RWPE2 (cell line): ENCODE measurements around the gene BTBD3.

ENCODE experiments used
- ATAC-seq: fragments of 200-7000 bp; cut with Tn5 transposase; 3 replicates; pipeline ENCODE4 v1.9.1; 2021; ENCODE audit warnings: low read depth
- DNase-seq: peaks from one replicate; pipeline ENCODE4 v3.0.0-alpha.2; 2020; ENCODE audit warnings: low spot score
- H3K27ac ChIP-seq: fragments of 450-650 bp; 2 replicates; pipeline ENCODE4 v1.5.1; 2017; ENCODE audit warnings: mild to moderate bottlenecking; ENCODE audit not compliant: poor library complexity, severe bottlenecking
- H3K27me3 ChIP-seq: fragments of 250-450 bp; sonication (Bioruptor Pico); 2 replicates; pipeline ENCODE4 v1.5.1; 2021; ENCODE audit warnings: mild to moderate bottlenecking, moderate library complexity; ENCODE audit not compliant: insufficient read depth, poor library complexity, severe bottlenecking
- H3K36me3 ChIP-seq: fragments of 250-450 bp; sonication (Bioruptor Pico); 2 replicates; pipeline ENCODE4 v1.5.1; 2020; ENCODE audit warnings: low read depth, mild to moderate bottlenecking, moderate library complexity
- H3K4me1 ChIP-seq: fragments of 250-450 bp; sonication (Bioruptor Pico); 2 replicates; pipeline ENCODE4 v1.5.1; 2021; ENCODE audit warnings: mild to moderate bottlenecking, moderate library complexity; ENCODE audit not compliant: insufficient read depth, poor library complexity, severe bottlenecking
- H3K4me3 ChIP-seq: fragments of 250-450 bp; sonication (Bioruptor Pico); 2 replicates; pipeline ENCODE4 v1.5.1; 2021; ENCODE audit warnings: mild to moderate bottlenecking, moderate library complexity; ENCODE audit not compliant: severe bottlenecking
- H3K9me3 ChIP-seq: fragments of 250-450 bp; sonication (Bioruptor Pico); 2 replicates; pipeline ENCODE4 v1.5.1; 2021; ENCODE audit warnings: mild to moderate bottlenecking, moderate library complexity; ENCODE audit not compliant: severe bottlenecking
- CTCF ChIP-seq: fragments of 450-650 bp; IDR thresholded peaks from one replicate; pipeline ENCODE4 v1.5.1; 2017; ENCODE audit warnings: mild to moderate bottlenecking, moderate library complexity; ENCODE audit not compliant: poor library complexity, severe bottlenecking

BTBD3 gene

DNA sequence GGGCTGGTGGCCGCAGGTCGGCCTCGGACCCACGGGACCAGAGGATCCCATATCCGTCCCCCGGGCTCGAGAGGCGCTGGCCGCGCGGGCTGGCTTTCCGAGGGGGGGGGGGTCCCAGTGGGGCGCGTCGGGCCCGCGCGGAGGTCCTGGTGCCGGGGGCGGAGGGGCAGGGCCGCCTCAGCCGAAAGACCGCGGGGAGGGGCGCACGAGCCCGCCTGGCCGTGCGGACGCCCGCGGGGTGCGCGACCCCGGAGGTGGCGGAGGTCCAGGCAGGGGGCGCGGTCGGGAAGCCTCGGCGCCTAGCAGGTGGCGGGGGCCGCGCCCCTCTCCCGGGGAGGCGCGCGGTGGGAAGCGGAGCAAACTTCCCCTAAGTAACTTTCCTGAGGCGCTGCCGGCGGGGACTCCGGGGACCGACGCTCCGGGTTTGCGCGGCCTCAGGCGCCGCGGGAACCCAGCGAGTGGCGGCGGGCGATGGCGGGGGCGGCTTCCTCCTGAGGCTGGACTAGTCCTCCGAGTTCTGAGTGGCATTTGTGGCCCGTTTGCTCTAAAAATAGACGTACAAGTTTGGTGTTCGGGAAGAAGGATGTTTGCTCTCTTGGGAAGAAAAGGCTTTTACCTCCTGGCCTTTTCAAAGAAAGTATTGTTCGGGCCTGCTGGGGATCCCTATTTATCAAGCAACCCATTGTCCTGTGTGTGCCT is 26.5 kb upstream of the BTBD3 start:
- DNase-seq: no peak
- H3K4me1 ChIP-seq: peaks cover 37% of the 10 kb centered on the region
- no peaks in the 10 kb centered on the region for H3K27me3 ChIP-seq
- H3K27ac ChIP-seq: peak overlapping the region; percentile 80
- peak; percentile 15 for ATAC-seq
- no peak for TF ChIP-seq CTCF
- 0 out of 2 replicates have a peak, but pooled peaks cover 4% of the 10 kb centered on the region for H3K36me3 ChIP-seq
- H3K9me3 ChIP-seq: no peaks in the 10 kb centered on the region
- peak overlapping the region; percentile 98 for H3K4me3 ChIP-seq

DNA sequence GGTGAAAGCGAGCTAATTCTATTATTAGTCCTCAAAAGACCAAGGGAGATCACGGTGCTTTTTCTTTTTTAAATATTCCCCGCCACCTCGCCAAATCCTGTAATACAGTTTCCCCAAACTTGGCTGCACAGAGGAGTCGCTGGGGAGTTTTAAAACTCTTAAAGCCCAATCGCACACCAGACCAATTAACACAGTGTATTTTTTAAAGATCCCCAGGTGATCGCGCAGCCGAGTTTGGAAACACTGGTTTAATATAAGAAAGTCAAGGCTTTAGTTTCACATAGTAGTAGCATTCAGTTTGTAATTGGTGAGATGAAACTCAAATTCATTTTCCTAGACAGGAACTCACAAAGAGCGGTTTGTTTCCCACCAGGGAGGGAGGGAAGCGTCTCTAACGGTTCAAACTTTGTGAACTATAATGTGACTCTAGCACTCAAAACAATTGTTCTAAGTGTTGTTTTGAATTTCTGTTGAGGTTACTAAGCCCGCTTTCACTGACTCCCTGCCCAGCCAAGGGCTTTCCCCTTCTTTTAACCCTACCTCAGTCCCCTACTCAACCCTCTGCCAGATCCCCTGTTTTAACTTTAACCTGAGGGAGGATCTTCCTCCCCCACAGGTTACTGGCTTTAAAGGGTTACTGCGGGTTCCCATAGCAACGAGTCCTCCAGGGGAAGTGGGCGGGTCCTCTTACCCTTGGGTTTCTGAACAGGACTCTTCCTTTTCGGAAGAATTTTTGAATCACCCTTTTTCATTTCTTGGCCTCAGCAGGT is 25.7 kb upstream of the BTBD3 start:
- peak; percentile 64 for ATAC-seq
- DNase-seq: peak; percentile 82

GRCh38 chr20:11894062-11894461 is 23.6 kb upstream of the BTBD3 start:
- no peaks in the 10 kb centered on the region for H3K9me3 ChIP-seq
- peak; percentile 68 for ATAC-seq
- no peak for DNase-seq
- H3K4me1 ChIP-seq: peaks cover 38% of the 10 kb centered on the region
- TF ChIP-seq CTCF: no peak
- H3K4me3 ChIP-seq: no peak overlapping the region
- H3K27ac ChIP-seq: peak overlapping the region; percentile 80
- no peaks in the 10 kb centered on the region for H3K27me3 ChIP-seq
- 0 out of 2 replicates have a peak, but pooled peaks cover 4% of the 10 kb centered on the region for H3K36me3 ChIP-seq

More for the DNA sequence above, 25.7 kb upstream of the BTBD3 start:
- Histone ChIP-seq H3K4me3 (peak overlapping the region; percentile 98), H3K27ac (peak overlapping the region; percentile 80), H3K27me3 (no peaks in the 10 kb centered on the region), H3K4me1 (peaks cover 38% of the 10 kb centered on the region), H3K36me3 (0 out of 2 replicates have a peak, but pooled peaks cover 4% of the 10 kb centered on the region), H3K9me3 (no peaks in the 10 kb centered on the region)
- no peak for TF ChIP-seq CTCF

DNA sequence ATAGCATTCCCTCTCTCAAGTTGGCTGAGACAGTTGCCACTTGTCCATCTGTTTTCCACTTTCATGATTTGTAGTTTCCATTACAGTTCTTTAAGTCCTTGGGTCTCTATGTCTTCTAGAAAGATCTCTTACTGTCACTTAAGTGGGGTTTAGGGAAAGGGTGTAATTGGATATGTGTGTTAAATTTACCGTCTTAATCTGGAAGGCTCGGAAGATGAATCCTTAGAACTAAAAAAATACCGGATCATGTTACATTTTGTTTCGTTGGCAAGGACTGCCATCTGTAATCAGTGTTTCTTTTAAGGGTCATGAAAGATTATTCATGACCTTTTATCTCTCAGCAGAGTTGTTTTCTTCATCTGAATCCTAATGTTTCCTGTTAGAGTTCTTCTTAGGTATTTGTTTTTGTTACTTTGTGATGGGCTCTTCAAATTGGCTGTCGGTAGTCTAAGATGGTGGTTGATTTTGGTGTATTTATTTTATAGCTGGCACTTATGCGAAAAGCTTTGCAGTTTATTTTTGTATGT is 21.8 kb upstream of the BTBD3 start:
- no peak for ATAC-seq
- DNase-seq: no peak
- Histone ChIP-seq H3K27me3 (no peaks in the 10 kb centered on the region), H3K9me3 (no peaks in the 10 kb centered on the region), H3K36me3 (peaks cover 15% of the 10 kb centered on the region), H3K4me3 (no peak overlapping the region), H3K27ac (peak overlapping the region; percentile 22), H3K4me1 (peaks cover 40% of the 10 kb centered on the region)
- TF ChIP-seq CTCF: no peak
